COLO668 (cell line): ENCODE measurements around the gene VAT1L.
"Not testable (repeated sequence)": the region's sequence is repeated elsewhere in the genome, so short reads cannot be mapped to it uniquely, and the experiment has no call there.

ENCODE experiments used
- DNase-seq: peaks from one replicate; lab custom pipeline; 2025; ENCODE audit not compliant: unreplicated experiment; lab: John Stamatoyannopoulos, UW

Gene VAT1L

DNA sequence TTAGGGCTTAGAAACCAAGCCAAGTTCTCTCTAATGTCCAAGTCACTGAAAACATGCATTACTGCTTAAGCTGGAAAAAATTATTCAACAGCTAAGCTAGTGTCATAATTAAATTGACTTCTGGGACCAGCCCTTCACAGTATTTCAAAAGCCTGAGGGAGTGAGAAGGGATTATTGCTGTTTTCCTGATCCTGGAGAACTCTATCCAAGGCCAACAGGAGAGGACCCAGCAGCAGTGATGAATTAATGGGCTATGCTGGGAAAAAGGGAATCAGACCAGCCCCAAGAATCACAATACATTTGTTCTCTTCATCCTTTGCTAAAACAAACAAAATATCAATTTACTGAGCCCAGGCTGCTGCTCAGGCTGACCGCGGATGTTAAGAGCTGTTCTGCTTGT, 199.4 kb downstream of the VAT1L start:
- DNase-seq, result peak; percentile 50

DNA sequence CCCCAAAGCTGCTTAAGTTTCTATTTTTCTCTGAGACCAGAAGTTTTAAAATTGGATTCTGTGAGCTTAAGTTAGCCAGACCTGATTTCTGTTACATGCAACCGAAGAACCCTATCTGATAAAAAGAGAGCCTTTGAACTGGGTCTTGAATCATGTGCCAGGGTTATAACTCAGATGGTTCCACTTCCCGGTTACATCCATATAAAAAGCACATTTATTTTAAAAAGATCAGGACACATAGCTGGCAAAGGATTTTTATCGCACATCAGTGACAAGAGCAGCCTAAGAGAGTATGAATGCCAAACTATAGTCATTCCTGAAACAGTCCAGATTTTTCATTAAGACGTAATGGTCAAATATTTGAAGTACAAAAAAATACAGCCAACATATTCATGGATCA, 201.5 kb downstream of the VAT1L start:
- no peak for DNase-seq

DNA sequence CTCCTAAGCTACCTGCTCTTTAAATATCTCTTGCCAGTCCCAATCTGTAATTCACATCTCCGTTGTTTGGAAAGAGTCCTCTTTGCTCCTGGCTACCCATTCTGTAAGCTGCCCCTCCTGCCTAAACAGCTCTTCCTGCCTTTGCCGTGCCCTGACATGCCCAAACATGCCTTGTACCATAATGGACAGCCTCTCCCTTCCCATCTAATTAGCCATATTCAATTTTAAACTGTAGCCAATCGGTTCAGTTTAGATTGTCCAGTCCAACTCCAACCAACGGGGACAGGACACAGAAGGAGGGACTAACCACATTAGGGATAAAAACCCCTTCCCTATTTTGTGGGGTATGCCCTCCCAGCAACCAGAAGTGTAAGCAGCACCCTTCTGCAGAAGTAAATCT, 203.3 kb downstream of the VAT1L start:
- peak; percentile 14 for DNase-seq

DNA sequence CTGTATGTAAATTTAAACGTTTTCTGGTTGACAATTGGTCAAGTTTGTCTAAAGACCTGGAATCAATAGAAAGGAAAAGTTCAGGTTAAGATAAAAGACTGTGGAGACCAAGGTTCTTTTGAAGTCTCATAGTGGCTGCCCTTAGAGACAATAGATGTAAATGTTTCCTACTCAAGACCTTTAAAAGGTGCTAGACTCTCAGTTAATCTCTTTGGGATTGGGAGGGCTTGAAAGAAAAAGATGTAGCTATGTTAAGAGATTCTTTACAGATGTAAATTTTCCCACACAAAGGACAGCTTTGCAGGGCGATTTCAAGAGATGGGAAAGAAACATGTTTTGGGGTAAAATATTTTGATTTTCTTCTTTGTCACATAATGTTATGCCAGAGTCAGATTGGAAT, 204.0 kb downstream of the VAT1L start:
- DNase-seq, result not testable (repeated sequence)

DNA sequence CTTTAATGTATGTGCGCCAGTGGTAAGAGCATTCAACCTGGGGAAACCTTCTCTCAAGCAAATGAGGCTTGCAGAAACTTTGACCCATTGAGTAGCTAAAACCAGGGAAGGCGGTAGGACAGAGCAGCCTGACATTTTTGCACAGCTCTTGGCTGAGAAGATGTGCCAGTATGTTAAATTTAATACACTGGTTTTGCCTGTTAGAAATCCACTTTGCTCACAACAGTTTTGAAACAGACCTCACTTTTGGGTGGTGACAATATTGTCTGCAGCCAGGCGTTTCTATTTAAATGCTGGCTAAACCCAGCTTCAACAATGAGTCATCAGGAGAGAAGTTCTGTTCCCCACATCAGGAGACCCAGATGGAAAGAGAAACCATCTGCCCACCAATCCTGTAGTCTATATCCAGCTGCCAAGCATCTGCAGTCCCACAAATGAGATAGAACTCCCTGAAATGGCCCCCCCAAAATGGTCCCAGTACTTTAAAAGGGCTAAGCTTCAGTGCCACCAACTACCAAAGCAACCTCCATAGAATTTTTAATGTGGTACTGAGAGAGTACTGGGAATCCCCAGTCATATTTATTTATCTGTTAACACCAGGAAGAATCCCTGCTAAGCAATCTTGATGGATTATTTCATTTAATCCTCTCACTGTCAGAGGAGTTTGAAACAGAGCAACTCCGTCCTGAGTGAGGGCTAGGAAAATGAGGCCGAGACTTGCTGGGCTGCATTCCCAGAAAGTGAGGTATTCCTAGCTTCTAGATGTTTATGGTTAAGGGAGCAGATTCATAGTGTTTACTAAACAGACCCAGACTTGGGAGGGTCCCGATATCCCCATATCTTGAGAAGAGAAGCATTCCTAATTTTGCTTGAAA, 205.0 kb downstream of the VAT1L start:
- DNase-seq, result peak; percentile 16

DNA sequence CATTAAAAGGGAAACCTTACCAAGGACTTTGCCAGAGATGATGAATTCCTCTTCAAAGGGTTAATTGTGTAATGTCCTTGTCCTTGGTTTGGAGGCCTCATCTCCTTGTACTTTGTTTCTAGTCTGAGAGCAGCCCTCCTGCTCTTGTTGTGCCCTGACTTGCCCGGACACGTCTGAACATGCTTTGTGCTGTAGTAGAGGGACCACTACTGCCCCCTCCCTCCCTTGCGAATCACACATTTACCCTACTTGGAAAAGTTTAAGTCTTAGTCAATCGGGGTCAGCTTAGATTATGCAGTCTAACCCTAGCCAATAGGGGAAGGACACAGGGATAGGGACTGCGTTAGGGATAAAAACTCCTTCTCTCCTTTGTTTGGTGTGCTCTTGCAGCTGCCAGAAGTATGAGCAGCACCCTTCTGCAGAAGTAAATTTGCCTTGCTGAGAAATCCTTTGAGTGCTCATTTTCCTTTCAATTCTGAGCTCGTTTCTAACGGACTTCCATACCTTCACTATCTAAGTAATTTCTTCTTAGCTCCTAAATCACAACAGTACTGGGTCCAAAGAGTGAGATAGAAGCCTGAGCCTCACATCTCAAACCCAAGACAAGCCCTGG, 207.6 kb downstream of the VAT1L start:
- DNase-seq, result no peak

DNA sequence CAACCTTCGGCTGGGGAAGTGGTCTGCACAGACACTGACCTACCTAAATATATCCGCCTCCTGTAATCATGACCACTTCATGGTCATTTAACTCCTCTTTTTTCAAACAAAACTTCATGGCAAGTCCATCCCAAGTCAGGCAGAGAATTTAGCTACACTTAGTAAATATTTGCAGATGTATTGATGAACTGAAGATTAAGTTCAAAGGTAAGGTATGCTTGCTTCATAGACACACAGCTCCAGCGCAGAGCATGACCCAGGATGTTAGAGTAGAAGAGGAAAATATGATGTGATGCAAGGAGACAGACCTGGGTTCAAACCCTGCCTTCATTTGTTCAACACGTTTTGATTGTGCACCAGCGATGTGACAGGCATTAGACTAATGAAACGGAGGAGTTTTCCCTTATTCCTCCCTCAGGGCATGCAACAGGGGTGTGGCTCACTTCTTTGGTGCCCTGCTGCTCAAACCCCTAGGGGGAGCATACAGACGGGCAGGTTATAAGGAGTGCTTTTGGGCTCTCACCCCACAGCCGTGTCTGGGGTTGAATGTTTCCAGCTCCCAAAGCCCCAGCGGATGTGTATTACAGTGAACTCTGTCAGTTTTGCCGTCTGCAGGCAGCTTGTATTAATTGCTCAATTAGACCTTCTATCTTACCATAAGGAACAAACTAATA, 210.1 kb downstream of the VAT1L start:
- DNase-seq, result no peak

DNA sequence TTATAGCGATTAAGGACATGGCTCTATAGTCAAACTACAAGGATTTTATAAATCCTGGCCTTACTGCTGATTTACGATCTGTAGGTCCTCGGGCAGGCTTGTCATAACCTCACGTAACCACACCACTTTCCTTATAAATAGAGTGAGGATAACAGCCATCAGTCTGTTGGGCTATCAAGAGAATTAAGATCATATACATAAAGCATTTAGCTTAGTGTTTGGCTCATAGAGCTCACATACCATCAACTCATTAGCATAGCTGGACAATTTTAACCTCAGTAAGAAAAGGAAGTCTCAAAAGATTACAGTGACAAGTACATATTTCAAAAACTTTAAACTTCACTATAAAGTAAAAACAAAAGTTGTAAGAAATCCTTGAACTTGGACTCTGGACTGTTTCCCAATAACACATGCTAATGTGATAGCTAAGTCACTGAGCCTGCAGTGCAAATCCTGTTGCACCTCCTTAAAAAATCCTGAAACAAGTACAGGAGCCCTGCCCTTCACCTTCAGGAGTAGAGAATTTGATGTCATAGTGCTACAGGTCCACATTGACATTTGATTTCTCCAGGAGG, 213.2 kb downstream of the VAT1L start:
- no peak for DNase-seq

DNA sequence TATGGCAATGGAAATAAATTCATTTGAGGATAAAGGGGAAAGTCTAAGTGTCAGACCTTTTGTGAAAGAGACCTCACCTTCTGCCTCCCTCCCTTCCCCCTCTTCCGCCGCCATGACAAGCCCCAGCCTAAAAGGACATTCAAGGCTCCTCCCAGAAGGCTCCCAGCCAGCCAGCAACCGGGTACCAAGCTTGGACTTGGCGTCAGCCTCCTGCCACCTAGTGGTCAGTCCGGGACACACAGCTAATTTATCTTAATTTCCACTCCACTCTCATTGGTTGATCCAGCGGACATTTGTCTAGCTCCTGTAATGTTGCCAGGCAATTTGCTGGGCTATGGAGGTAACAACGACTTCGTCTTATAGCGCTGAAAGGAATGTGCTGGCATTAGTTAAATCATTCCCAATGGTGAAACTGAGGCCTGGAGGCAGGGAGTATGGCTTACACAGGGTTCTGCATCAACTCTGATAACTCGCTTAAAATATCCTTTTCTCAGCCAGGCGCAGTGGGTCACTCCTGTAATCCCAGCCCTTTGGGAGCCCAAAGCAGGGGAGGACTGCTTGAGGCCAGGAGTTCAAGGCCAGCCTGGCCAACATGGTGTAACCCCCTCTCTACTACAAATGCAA, 214.7 kb downstream of the VAT1L start:
- peak; percentile 81 for DNase-seq

DNA sequence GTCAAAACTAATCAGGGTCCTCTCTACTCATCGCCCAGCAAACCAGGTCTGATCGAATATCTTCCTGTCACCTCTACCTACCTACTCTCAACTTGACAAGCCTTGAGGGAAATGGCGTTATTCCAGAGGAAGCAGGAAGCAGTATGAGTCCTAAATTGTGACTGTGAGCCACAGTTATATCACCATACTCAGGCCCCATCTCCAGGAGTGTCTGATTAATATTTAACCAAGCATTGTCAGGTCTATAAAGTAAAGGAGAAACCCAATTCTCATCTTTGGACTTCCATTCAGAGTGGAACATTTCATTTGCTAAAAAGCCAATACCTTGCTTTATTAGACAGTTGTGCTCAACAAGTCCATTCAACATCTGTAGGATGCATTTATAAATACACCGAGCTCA, 216.2 kb downstream of the VAT1L start:
- peak; percentile 12 for DNase-seq

DNA sequence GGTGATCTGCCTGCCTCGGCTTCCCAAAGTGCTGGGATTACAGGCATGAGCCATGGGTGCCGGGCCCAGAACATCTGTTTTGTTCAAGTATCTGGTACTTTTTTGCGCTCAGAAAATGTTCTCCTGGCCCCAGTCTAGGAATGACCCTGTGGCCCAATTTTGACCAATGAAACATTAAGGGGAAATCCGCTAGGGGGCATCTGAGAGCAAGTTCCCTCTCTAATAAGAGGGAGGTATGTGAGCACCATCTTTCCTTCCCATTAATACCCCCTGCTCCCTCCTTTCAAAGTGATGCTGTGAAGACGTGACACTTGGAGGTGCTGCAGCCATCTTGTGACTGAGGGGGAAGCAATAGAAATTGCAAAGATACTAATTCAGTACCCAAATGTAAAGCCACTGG, 217.5 kb downstream of the VAT1L start:
- DNase-seq, result peak; percentile 29

DNA sequence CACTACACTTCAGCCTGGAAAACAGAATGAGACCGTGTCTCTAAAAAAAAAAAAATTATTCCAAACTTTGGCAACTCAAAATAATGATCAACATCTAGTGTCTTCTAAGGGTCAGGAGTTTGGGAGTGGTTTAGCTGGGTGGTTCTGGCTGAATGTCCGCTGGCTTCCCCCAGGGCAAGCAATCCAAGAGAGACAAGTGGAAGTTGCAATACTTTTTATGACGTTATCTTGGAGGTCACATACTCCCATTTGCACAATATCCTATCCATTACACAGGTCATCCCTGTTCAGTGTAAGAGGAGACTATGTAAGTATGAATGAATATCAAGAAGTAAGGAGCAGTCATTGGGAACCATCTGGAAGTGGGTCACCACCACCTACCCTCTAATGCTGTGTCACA, 218.8 kb downstream of the VAT1L start:
- DNase-seq, result no peak

DNA sequence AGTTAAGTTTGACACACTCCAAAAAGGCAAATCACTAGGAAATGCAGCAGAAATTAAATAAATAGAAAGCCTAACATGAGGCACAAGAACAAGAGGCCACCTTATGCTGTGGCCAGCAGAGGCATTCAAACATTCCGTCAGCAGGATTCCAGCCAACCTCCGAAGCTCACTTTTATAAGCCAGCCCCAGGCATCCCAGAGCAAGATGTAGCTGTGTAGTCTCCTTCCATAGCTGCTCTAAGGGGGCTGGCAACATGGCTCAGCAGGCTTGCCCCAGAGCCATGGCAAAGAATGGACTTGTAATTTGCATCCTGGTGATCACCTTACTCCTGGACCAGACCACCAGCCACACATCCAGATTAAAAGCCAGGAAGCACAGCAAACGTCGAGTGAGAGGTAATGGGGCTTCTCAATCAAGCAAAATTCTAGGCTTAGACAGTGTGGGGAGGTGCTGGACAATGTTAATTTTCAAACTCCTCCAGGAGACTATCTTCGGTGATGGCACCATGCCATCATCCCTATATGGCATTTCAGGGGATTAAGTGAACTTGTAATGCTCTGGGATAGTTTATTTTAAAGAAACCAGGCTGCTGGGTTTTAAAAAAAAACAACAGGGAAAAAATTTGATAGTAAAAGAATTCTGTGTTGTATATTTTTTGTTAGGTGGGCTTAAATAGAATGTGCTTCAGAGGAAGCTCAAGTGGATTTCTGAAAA, 234.1 kb downstream of the VAT1L start, which contains the start of gene CLEC3A:
TSS of gene CLEC3A (plus strand) at position 202 of the 714 bp plus-strand sequence. CDS start at position 281, 79 bp downstream.
- DNase-seq, result no peak

DNA sequence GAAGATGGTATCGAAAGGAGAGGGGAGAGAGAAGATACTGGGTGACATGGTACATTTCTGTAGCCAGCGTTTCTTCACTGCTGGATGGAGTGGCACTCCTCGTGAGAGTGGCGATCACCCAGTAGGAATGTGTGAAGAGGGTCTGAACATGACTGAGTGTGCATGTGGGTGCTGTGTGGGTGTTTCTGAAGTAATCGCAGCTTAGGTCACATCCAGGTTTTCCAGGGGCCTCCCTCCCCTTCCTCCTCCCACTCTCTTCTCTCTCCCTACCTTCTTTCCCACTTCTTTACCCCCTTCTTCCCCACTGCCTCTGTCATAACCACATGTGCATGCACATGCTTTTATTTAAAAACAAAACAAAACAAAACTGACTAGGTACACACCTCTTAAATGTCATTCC, 235.8 kb downstream of the VAT1L start:
- no peak for DNase-seq

DNA sequence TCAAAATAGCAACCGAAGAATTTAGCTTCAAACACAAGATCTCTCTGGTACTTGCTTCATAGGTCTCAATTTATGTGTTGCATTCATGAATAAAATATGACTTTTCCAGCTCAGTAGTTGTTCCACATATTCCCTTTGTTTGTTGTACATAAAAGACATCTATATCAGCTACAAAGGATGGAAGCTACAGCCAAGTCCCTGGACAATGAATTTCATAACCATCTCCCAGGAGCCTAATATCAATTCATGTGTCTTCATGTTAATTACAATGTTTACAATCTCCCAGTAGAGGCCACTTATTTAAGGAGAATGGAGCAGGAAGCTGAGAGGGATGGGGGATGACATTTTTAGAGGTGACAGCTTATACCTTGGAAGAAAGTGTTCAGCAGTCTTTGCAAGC, 237.3 kb downstream of the VAT1L start:
- no peak for DNase-seq

DNA sequence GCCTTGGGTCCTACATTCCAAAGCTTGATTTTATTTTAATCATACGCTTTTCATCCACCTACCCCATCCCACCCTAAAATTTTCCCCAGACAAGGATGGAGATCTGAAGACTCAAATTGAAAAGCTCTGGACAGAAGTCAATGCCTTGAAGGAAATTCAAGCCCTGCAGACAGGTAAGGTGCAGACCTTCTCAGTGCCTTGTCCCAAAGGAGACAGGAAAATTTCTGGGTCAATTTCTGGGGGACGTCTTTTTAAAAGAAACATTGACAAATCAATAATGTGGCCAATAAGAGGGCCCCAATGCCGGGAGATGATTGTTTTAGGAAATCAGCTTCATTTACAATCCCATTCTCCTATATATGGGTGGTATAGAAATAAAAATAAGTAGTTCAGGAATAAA, 239.7 kb downstream of the VAT1L start:
- DNase-seq, result no peak
